GM18870 (cell line): ENCODE measurements around the gene ANKS1B.
"Not testable (repeated sequence)": the region's sequence is repeated elsewhere in the genome, so short reads cannot be mapped to it uniquely, and the experiment has no call there.

Experiments
- ATAC-seq: cut with Tn5 transposase; IDR thresholded peaks from one replicate; pipeline ENCODE4 v1.9.1; 2021; ENCODE audit warnings: moderate library complexity; ENCODE audit not compliant: unreplicated experiment

The ANKS1B gene

GRCh38 chr12:99709116-99709515 lies 275.6 kb downstream of the ANKS1B start:
- ATAC-seq, result no peak

GRCh38 chr12:99707883-99708282 lies 276.9 kb downstream of the ANKS1B start:
- no peak for ATAC-seq

GRCh38 chr12:99706736-99707473 lies 277.8 kb downstream of the ANKS1B start:
- no peak for ATAC-seq

GRCh38 chr12:99704458-99704857 lies 280.3 kb downstream of the ANKS1B start:
- ATAC-seq, result no peak

- no peak for ATAC-seq
Measured at GRCh38 chr12:99704036-99704435, 280.7 kb downstream of the ANKS1B start.

GRCh38 chr12:99700032-99700431 lies 284.7 kb downstream of the ANKS1B start:
- no peak for ATAC-seq

- ATAC-seq, result no peak
Measured at GRCh38 chr12:99695050-99695449, 289.7 kb downstream of the ANKS1B start.

- no peak for ATAC-seq
Measured at GRCh38 chr12:99686142-99686541, 298.6 kb downstream of the ANKS1B start.

- ATAC-seq, result no peak
Measured at GRCh38 chr12:99680276-99680675, 304.5 kb downstream of the ANKS1B start.

GRCh38 chr12:99670635-99671034 lies 314.1 kb downstream of the ANKS1B start:
- no peak for ATAC-seq

GRCh38 chr12:99658671-99659349 lies 325.9 kb downstream of the ANKS1B start:
- no peak for ATAC-seq

- ATAC-seq, result no peak
Measured at GRCh38 chr12:99649551-99649950, 335.2 kb downstream of the ANKS1B start.

GRCh38 chr12:99648183-99648582 lies 336.6 kb downstream of the ANKS1B start:
- no peak for ATAC-seq

GRCh38 chr12:99647453-99647852 lies 337.3 kb downstream of the ANKS1B start, which contains the start of gene GARIN6:
GARIN6 (plus strand) TSS chr12:99647753; CDS start chr12:99648175, 422 bp downstream.
- no peak for ATAC-seq

GRCh38 chr12:99644629-99645028 lies 340.1 kb downstream of the ANKS1B start:
- ATAC-seq, result no peak

GRCh38 chr12:99627459-99627858 lies 357.3 kb downstream of the ANKS1B start:
- ATAC-seq, result no peak

GRCh38 chr12:99624591-99624990 lies 360.1 kb downstream of the ANKS1B start:
- ATAC-seq, result not testable (repeated sequence)

GRCh38 chr12:99620159-99620479 lies 364.6 kb downstream of the ANKS1B start:
- ATAC-seq, result no peak

GRCh38 chr12:99619389-99620158 lies 365.2 kb downstream of the ANKS1B start:
- ATAC-seq, result peak; percentile 88

GRCh38 chr12:99618657-99619056 lies 366.1 kb downstream of the ANKS1B start:
- no peak for ATAC-seq

- ATAC-seq, result no peak
Measured at GRCh38 chr12:99611599-99611998, 373.1 kb downstream of the ANKS1B start.

- ATAC-seq, result no peak
Measured at GRCh38 chr12:99611117-99611516, 373.6 kb downstream of the ANKS1B start.
